ENCODE results near the gene SRPK2. TPM values are rescaled to one million over a fixed set of nuclear protein-coding genes. Genes with fewer than 3 reads are reported as not detected.
"Not testable (repeated sequence)": the region's sequence is repeated elsewhere in the genome, so short reads cannot be mapped to it uniquely, and the experiment has no call there.

SRPK2 gene
- total RNA-seq, 1 donor from 2014 or later = 54.8 TPM

GRCh38 chr7:105362685-105363084, 26.0 kb downstream of the SRPK2 start:
- H3K4me3 Mint-ChIP-seq (ENCODE audit: unreplicated experiment); H3K36me3 Mint-ChIP-seq (ENCODE audit: low read depth, unreplicated experiment); H3K4me3 ChIP-seq (ENCODE audit: insufficient read depth, low read depth, low read length); H3K27ac Mint-ChIP-seq (ENCODE audit: unreplicated experiment); H3K9me3 Mint-ChIP-seq (ENCODE audit: unreplicated experiment); FAIRE-seq; H3K4me1 ChIP-seq (ENCODE audit: insufficient read depth, low read length); H3K9me3 ChIP-seq (ENCODE audit: insufficient read depth, low read depth, low read length); H3K27me3 Mint-ChIP-seq (ENCODE audit: low read depth, unreplicated experiment); H3K4me2 ChIP-seq (ENCODE audit: low read length); DNase-seq (ENCODE audit: low read depth); H3K4me1 Mint-ChIP-seq (ENCODE audit: low read depth, unreplicated experiment); H3K9ac ChIP-seq (ENCODE audit: low read length); H3K27ac ChIP-seq (ENCODE audit: low read depth, low read length); H3K36me3 ChIP-seq (ENCODE audit: insufficient read depth, low read length); H3K27me3 ChIP-seq (ENCODE audit: insufficient read depth, low read length); H2AFZ ChIP-seq (ENCODE audit: low read depth, low read length): not testable (repeated sequence)
- peaks cover 39% of the 10 kb centered on the region for H4K20me1 ChIP-seq (ENCODE audit: insufficient read depth, low read length)
- H3K79me2 ChIP-seq (ENCODE audit: insufficient read depth, low read length) = peaks cover 52% of the 10 kb centered on the region

GRCh38 chr7:105361995-105362394, 26.7 kb downstream of the SRPK2 start:
- H3K36me3 ChIP-seq (ENCODE audit: insufficient read depth, low read length); H3K9me3 Mint-ChIP-seq (ENCODE audit: unreplicated experiment); H2AFZ ChIP-seq (ENCODE audit: low read depth, low read length); H3K27me3 Mint-ChIP-seq (ENCODE audit: low read depth, unreplicated experiment); H3K9me3 ChIP-seq (ENCODE audit: insufficient read depth, low read depth, low read length); DNase-seq (ENCODE audit: low read depth); H3K27ac ChIP-seq (ENCODE audit: low read depth, low read length); H3K4me3 Mint-ChIP-seq (ENCODE audit: unreplicated experiment); H3K9ac ChIP-seq (ENCODE audit: low read length); FAIRE-seq; H3K36me3 Mint-ChIP-seq (ENCODE audit: low read depth, unreplicated experiment); H3K4me3 ChIP-seq (ENCODE audit: insufficient read depth, low read depth, low read length); H3K4me1 ChIP-seq (ENCODE audit: insufficient read depth, low read length); H3K4me2 ChIP-seq (ENCODE audit: low read length); H3K4me1 Mint-ChIP-seq (ENCODE audit: low read depth, unreplicated experiment); H3K27me3 ChIP-seq (ENCODE audit: insufficient read depth, low read length): not testable (repeated sequence)
- peak overlapping the region; percentile 72 for H3K27ac Mint-ChIP-seq (ENCODE audit: unreplicated experiment)
- H4K20me1 ChIP-seq (ENCODE audit: insufficient read depth, low read length) = peaks cover 36% of the 10 kb centered on the region
- peaks cover 52% of the 10 kb centered on the region for H3K79me2 ChIP-seq (ENCODE audit: insufficient read depth, low read length)

GRCh38 chr7:105360149-105360548, 28.6 kb downstream of the SRPK2 start:
- not testable (repeated sequence) for H3K4me1 ChIP-seq (ENCODE audit: insufficient read depth, low read length); H3K4me2 ChIP-seq (ENCODE audit: low read length); H3K36me3 ChIP-seq (ENCODE audit: insufficient read depth, low read length); H2AFZ ChIP-seq (ENCODE audit: low read depth, low read length); H3K4me1 Mint-ChIP-seq (ENCODE audit: low read depth, unreplicated experiment); H3K27ac Mint-ChIP-seq (ENCODE audit: unreplicated experiment); H3K27me3 Mint-ChIP-seq (ENCODE audit: low read depth, unreplicated experiment); H3K4me3 Mint-ChIP-seq (ENCODE audit: unreplicated experiment); H3K27ac ChIP-seq (ENCODE audit: low read depth, low read length); H3K9ac ChIP-seq (ENCODE audit: low read length); FAIRE-seq; H3K36me3 Mint-ChIP-seq (ENCODE audit: low read depth, unreplicated experiment); H3K27me3 ChIP-seq (ENCODE audit: insufficient read depth, low read length); H3K9me3 ChIP-seq (ENCODE audit: insufficient read depth, low read depth, low read length); H3K9me3 Mint-ChIP-seq (ENCODE audit: unreplicated experiment); DNase-seq (ENCODE audit: low read depth); H3K4me3 ChIP-seq (ENCODE audit: insufficient read depth, low read depth, low read length)
- Histone ChIP-seq H3K79me2 (ENCODE audit: insufficient read depth, low read length) (peaks cover 51% of the 10 kb centered on the region), H4K20me1 (ENCODE audit: insufficient read depth, low read length) (peaks cover 44% of the 10 kb centered on the region)

GRCh38 chr7:105355701-105356100, 33.0 kb downstream of the SRPK2 start:
- peaks cover 30% of the 10 kb centered on the region for H3K4me1 ChIP-seq (ENCODE audit: insufficient read depth, low read length)
- no peak for FAIRE-seq
- no peak for DNase-seq (ENCODE audit: low read depth)
- no peak overlapping the region for H2AFZ ChIP-seq (ENCODE audit: low read depth, low read length)
- H3K36me3 ChIP-seq (ENCODE audit: insufficient read depth, low read length) = no peaks in the 10 kb centered on the region
- no peaks in the 10 kb centered on the region for H3K27me3 ChIP-seq (ENCODE audit: insufficient read depth, low read length)
- H3K4me2 ChIP-seq (ENCODE audit: low read length) = no peak overlapping the region
- H3K4me3 ChIP-seq (ENCODE audit: insufficient read depth, low read depth, low read length) = no peak overlapping the region
- H3K9ac ChIP-seq (ENCODE audit: low read length) = no peak overlapping the region
- H3K27me3 Mint-ChIP-seq (ENCODE audit: low read depth, unreplicated experiment) = no peaks in the 10 kb centered on the region
- no peaks in the 10 kb centered on the region for H3K9me3 Mint-ChIP-seq (ENCODE audit: unreplicated experiment)
- H3K36me3 Mint-ChIP-seq (ENCODE audit: low read depth, unreplicated experiment) = no peaks in the 10 kb centered on the region
- TF ChIP-seq CTCF (IDR thresholded peaks at IDR 0.05; ENCODE audit: insufficient read depth, low read depth, low read length) = no peak
- no peak for TF ChIP-seq EZH2 (IDR thresholded peaks at IDR 0.05; ENCODE audit: insufficient read depth, low read length)
- H3K4me1 Mint-ChIP-seq (ENCODE audit: low read depth, unreplicated experiment) = peaks cover 20% of the 10 kb centered on the region
- peaks cover 72% of the 10 kb centered on the region for H4K20me1 ChIP-seq (ENCODE audit: insufficient read depth, low read length)
- H3K79me2 ChIP-seq (ENCODE audit: insufficient read depth, low read length) = peaks cover 71% of the 10 kb centered on the region
- H3K27ac ChIP-seq (ENCODE audit: low read depth, low read length) = no peak overlapping the region
- no peak overlapping the region for H3K4me3 Mint-ChIP-seq (ENCODE audit: unreplicated experiment)
- H3K27ac Mint-ChIP-seq (ENCODE audit: unreplicated experiment) = no peak overlapping the region
- no peaks in the 10 kb centered on the region for H3K9me3 ChIP-seq (ENCODE audit: insufficient read depth, low read depth, low read length)

Data from astrocyte (in vitro differentiated cells and primary cell).